Activated T-helper 2 cell treated with anti-CD3 and anti-CD28 coated beads, Interferon-gamma antibody, Interleukin-2, Interleukin-4, amounts not matched to agents 10 μg/mL and 5 μg/mL and 100 μg/mL, durations not matched to agents 14 hours and 24 hours and 36 hours (primary cell): ENCODE measurements around the gene SLC12A1. TPM values are rescaled to one million over a fixed set of nuclear protein-coding genes. Genes with fewer than 3 reads are reported as not detected.

Experiments used
- DNase-seq: peaks from one replicate; pipeline ENCODE4 v3.0.0; 2021; ENCODE audit warnings: low spot score
- H3K27ac Mint-ChIP-seq: one replicate; pipeline ENCODE4 v1.8.0; 2021; ENCODE audit warnings: mixed read lengths
- H3K27me3 Mint-ChIP-seq: one replicate; pipeline ENCODE4 v1.8.0; 2021; ENCODE audit warnings: low read depth, mixed read lengths
- H3K36me3 Mint-ChIP-seq: one replicate; pipeline ENCODE4 v1.8.0; 2021; ENCODE audit warnings: low read depth, mixed read lengths
- H3K4me1 Mint-ChIP-seq: one replicate; pipeline ENCODE4 v1.8.0; 2021; ENCODE audit warnings: low read depth, mixed read lengths
- H3K4me3 Mint-ChIP-seq: one replicate; pipeline ENCODE4 v1.8.0; 2021; ENCODE audit warnings: low read depth, mild to moderate bottlenecking, moderate library complexity, mixed read lengths
- H3K9me3 Mint-ChIP-seq: one replicate; pipeline ENCODE4 v1.8.0; 2021; ENCODE audit warnings: mixed read lengths
- intact Hi-C: fragments of 100-400 bp; cut with micrococcal nuclease; formaldehyde crosslinking; loops from one replicate; pipeline ENCODE4 v1.15.1; 2023
- total RNA-seq: library from RNA; stranded (reverse); gene quantifications from 2 replicates; pipeline ENCODE4 v1.2.3, GENCODE V29; 2022

The SLC12A1 gene
- total RNA-seq, 1 donor from 2014 or later = not detected

DNA sequence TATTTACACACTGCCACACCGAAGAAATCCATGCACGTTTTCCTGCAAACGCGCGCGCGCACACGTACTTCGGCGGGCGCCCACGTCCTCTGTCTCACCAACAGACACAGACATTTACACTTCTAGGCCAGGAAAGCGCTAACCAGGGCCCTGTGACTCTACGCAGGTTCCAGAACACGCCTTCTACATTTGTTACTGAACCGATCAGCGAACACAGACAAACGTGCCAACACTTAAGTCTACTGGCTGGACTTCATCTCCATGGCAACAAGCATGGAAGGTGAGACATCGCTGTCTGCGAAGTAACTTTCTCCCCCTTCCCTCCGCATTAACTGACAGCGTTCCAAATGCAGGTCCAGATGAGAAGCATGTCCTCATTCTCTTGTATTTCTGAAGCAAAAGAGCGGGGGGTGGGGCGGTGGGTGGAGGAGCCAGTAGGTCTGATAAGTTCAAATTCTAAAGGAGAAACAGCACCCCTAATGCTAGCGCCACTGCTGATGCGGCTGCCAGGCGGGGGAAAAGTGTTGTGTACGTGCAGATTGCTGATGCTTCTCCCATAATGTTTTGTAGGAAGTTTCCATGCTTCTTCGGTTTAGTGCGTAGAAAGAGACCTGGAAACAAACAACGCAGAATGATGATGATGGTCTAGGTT, 14.4 kb upstream of the SLC12A1 start, which contains the start of gene CTXN2:
Gene CTXN2 (plus strand): TSS at position 92 of the 652 bp plus-strand sequence. CDS start 9,636 bp downstream, outside the sequence.
- no peaks in the 10 kb centered on the region for H3K9me3 Mint-ChIP-seq
- peaks cover 32% of the 10 kb centered on the region for H3K27me3 Mint-ChIP-seq
- no peak within 1 kb of the TSS for H3K27ac Mint-ChIP-seq
- DNase-seq = no peak
- peak within 1 kb of the TSS; percentile 38 for H3K4me3 Mint-ChIP-seq
- intact Hi-C loops = no loop called here
- peaks cover 4% of the 10 kb centered on the region for H3K4me1 Mint-ChIP-seq
- H3K36me3 Mint-ChIP-seq = no peaks in the 10 kb centered on the region

DNA sequence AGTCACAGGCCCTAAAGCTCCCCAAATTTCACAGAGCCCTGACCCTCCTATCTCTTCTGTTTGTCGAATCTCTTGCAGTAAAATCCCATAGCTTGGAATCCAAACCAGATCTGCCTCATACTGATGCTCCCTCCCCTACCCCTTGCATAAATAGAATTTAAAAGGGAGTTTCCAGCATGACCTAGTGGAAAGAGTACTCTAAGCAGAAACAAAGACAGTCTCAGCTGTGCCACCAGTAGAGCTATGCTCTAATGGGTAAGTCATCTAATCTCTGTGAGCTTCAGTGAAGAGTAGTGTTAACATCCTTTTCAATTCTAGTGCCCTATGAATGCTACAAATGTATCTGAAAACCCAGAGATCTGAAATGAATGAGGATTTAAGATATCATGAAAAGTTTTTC, 4.0 kb upstream of the SLC12A1 start:
- intact Hi-C loops = no loop called here
- DNase-seq = no peak
- Mint-ChIP-seq H3K27ac (no peak overlapping the region), H3K4me1 (no peaks in the 10 kb centered on the region), H3K9me3 (no peaks in the 10 kb centered on the region), H3K4me3 (no peak overlapping the region), H3K27me3 (peaks cover 12% of the 10 kb centered on the region), H3K36me3 (no peaks in the 10 kb centered on the region)

DNA sequence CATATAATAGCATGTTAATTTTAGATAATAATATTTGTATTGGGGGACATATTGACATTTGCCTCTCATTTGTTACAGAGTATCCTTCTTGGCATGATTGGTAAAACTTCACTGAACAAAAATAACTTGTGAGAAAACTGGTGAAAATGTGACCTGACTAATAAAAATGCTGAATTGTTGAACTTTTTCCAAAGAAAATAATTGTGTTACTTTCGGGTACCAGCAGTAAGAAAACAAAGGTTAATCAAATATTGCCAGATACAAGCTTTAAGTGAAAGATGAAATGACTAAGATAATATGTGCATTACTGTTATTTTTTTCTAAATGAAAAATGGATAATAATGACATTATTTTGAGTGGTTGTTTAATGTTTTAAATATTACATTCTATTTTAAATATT, 15.2 kb downstream of the SLC12A1 start:
- DNase-seq = no peak
- Mint-ChIP-seq H3K4me3 (no peak overlapping the region), H3K4me1 (no peaks in the 10 kb centered on the region), H3K27me3 (peaks cover 6% of the 10 kb centered on the region), H3K27ac (no peak overlapping the region), H3K36me3 (no peaks in the 10 kb centered on the region), H3K9me3 (no peaks in the 10 kb centered on the region)
- intact Hi-C loops = no loop called here

DNA sequence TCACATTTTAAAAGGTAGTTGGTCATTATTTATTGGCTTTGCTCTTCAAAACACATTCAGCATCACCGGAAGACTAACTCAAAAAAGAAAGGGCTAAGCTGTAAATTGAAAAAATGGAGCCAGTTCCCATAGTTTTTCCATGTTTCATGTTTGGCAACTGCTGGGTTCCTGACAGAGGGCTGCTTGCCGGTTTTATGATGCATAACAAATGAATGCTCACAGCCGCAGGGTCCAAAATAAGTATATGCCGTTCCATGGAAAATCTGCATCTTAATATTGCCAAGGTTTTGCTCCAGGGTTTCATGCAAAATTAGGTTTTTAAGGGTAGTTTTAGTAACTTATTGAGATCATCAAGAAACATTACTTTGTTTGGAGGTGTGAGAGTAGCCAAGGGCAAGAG, 15.8 kb downstream of the SLC12A1 start:
- H3K36me3 Mint-ChIP-seq = no peaks in the 10 kb centered on the region
- H3K27ac Mint-ChIP-seq = no peak overlapping the region
- intact Hi-C loops = no loop called here

DNA sequence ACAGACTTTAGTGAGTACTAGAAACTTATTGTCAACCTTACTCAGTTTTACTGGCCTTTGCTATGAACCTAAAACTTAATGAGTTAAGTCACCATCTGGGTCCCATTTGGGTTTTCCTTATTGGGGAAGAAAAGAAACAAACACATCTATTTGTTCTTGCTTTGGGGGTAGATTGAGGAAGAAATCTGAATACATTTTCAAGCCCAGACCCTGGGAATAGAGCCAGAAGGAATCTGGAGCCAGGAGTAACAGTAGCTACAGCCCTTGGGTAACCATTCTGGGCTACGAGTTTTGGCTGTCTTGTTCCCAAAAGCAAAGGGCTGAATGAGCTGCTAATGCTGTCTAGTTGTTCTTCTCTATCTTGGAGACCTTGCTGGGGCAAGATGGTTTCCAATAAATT, 16.5 kb downstream of the SLC12A1 start:
- H3K9me3 Mint-ChIP-seq = no peaks in the 10 kb centered on the region
- intact Hi-C loops = no loop called here
- H3K4me3 Mint-ChIP-seq = no peak overlapping the region
- H3K27me3 Mint-ChIP-seq = peaks cover 6% of the 10 kb centered on the region
- no peak overlapping the region for H3K27ac Mint-ChIP-seq
- H3K4me1 Mint-ChIP-seq = no peaks in the 10 kb centered on the region
- no peak for DNase-seq
- H3K36me3 Mint-ChIP-seq = no peaks in the 10 kb centered on the region

More for the DNA sequence above, 15.8 kb downstream of the SLC12A1 start:
- H3K4me1 Mint-ChIP-seq = no peaks in the 10 kb centered on the region
- no peaks in the 10 kb centered on the region for H3K9me3 Mint-ChIP-seq
- DNase-seq = no peak
- H3K27me3 Mint-ChIP-seq = peaks cover 6% of the 10 kb centered on the region
- H3K4me3 Mint-ChIP-seq = no peak overlapping the region

DNA sequence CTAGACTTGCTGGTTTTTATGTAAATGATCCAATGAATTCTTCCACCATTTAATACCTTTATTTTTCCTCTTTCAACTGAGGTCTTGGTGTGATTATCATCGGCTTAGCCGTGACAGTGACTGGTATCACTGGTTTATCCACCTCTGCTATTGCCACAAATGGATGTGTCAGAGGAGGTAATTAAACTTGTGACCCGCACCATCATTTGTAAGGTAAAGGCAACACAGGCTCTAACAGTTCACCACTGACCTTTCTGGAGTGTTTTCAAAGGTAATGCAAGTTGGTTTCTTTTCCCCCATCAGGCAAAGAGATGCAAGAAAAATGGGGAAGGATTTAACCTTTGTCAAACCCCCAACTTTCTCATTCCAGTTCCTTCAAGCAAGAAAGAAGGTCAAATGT, 19.7 kb downstream of the SLC12A1 start:
- intact Hi-C loops = no loop called here
- Mint-ChIP-seq H3K27ac (no peak overlapping the region), H3K4me1 (no peaks in the 10 kb centered on the region), H3K9me3 (no peaks in the 10 kb centered on the region), H3K36me3 (no peaks in the 10 kb centered on the region), H3K27me3 (peaks cover 4% of the 10 kb centered on the region), H3K4me3 (no peak overlapping the region)
- no peak for DNase-seq

DNA sequence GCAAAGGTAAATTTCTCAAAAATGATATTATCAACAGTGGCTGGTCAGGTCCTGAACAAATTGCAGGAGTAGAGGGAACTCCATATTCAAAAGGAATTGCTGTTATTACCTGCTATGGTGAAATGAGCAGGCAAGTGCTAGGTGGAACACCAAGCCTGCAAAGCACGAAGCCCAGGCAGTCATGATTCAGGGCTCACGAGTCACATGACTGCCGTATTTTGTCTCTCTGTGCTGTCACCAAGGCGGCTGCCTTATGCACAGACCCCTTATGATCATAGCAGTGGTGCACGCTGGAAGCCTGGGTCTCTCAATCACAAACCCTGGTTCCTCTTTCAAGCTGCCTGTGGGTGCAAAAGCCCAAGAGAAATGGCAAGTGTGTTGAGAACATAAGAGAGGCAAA, 24.4 kb downstream of the SLC12A1 start:
- peaks cover 1% of the 10 kb centered on the region for H3K27me3 Mint-ChIP-seq
- DNase-seq = no peak
- no peak overlapping the region for H3K27ac Mint-ChIP-seq
- H3K4me1 Mint-ChIP-seq = no peaks in the 10 kb centered on the region
- no peaks in the 10 kb centered on the region for H3K9me3 Mint-ChIP-seq
- H3K36me3 Mint-ChIP-seq = no peaks in the 10 kb centered on the region
- intact Hi-C loops = no loop called here
- H3K4me3 Mint-ChIP-seq = no peak overlapping the region

DNA sequence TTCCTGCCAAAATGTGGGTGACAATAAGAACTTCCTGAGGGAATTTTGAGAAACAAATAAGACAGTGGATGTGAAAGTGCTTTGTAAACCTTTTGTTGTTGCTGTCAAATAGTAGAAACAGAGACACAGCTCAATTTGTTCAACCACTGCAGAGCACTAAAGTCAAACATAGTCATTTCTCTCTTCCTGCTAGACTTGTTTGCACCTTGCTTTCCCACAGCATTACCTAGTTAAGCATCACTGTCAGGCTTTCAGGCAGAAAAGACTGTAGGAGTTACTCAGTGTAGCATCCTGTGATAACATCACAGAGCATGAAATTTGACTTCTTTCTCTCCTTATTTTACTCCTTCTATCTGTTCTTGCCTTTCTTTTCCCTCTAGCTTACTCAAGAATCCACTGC, 27.1 kb downstream of the SLC12A1 start:
- peaks cover 1% of the 10 kb centered on the region for H3K27me3 Mint-ChIP-seq
- no peaks in the 10 kb centered on the region for H3K9me3 Mint-ChIP-seq
- intact Hi-C loops = no loop called here
- no peak overlapping the region for H3K27ac Mint-ChIP-seq
- no peaks in the 10 kb centered on the region for H3K36me3 Mint-ChIP-seq
- DNase-seq = no peak
- H3K4me3 Mint-ChIP-seq = no peak overlapping the region
- H3K4me1 Mint-ChIP-seq = no peaks in the 10 kb centered on the region

DNA sequence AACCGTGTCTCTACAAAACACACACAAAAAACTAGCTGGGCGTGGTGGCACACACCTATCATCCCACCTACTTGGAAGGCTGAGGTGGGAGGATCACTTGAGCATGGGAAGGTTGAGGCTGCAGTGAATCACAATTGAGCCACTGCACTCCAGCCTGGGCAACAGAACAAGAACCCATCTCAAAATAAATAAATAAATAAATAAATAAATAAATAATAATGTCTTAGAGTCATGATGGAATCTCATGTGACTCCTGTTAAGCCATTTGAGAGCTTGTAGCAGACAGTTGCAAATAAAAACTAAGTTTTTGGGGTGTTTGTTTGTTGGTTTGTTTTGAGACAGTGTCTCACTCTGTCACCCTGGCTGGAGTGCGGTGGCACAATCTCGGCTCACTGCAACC, 33.2 kb downstream of the SLC12A1 start:
- no peak overlapping the region for H3K4me3 Mint-ChIP-seq
- no peaks in the 10 kb centered on the region for H3K36me3 Mint-ChIP-seq
- H3K27me3 Mint-ChIP-seq = peaks cover 1% of the 10 kb centered on the region
- intact Hi-C loops = no loop called here
- H3K9me3 Mint-ChIP-seq = no peaks in the 10 kb centered on the region
- DNase-seq = no peak
- H3K4me1 Mint-ChIP-seq = no peaks in the 10 kb centered on the region
- no peak overlapping the region for H3K27ac Mint-ChIP-seq

DNA sequence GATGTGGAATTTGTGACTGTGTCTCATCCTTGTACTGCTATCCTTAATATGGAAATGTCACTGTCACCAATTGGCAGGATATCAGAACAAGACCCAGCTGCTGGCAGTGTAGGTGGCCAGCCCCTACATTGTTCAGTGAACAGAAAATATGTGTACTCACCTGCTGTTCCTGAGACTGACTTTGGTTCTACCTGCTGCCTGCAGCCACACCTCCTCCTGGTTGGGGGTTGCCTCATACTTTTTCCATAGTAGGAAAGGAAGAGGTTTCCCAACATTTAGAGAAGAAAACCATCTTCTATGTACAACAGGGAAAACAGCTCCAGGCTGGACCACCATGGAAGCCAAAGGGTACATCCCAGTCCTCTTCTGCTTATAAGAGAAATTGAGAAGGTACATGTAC, 35.9 kb downstream of the SLC12A1 start:
- no peaks in the 10 kb centered on the region for H3K4me1 Mint-ChIP-seq
- intact Hi-C loops = no loop called here
- H3K27me3 Mint-ChIP-seq = no peaks in the 10 kb centered on the region
- no peaks in the 10 kb centered on the region for H3K9me3 Mint-ChIP-seq
- no peak overlapping the region for H3K27ac Mint-ChIP-seq
- DNase-seq = no peak
- H3K4me3 Mint-ChIP-seq = no peak overlapping the region
- no peaks in the 10 kb centered on the region for H3K36me3 Mint-ChIP-seq

DNA sequence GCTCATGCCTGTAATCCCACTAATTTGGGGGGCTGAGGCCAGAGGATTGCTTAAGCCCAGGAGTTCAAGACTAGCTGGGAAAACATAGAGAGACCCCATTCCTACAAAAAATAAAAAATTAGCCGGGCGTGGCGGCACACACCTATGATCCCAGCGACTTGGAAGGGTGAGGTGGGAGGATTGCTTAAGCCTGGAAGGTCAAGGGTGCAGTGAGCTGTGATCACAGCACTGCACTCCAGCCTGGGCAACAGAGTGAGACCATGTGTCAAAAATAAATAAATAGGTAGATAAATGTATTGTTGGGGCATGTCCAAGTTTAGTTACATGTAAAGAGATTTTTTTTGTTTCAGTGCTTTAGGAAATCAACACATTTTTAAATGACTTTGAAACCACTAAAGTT, 36.4 kb downstream of the SLC12A1 start:
- Mint-ChIP-seq H3K27ac (no peak overlapping the region), H3K4me3 (no peak overlapping the region), H3K27me3 (no peaks in the 10 kb centered on the region), H3K4me1 (no peaks in the 10 kb centered on the region), H3K9me3 (no peaks in the 10 kb centered on the region), H3K36me3 (no peaks in the 10 kb centered on the region)
- intact Hi-C loops = no loop called here
- DNase-seq = no peak

DNA sequence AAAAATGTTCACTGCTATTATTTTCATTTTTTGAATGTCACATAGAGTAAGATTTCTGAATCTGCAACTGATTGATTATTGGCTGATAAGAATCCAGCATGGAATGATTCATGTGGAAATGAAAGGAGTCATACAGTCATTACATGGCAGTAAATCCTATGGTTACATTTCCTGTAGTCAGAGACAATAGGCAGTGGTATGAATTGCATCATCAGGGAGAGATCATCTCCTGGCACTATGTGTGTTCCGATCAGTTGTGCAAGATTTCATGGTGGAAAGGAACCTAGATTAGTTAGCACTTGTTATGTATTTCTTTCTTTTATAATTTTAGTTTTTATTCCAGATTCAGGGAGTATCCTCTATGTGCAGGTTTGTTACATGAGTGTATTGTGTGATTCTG, 38.8 kb downstream of the SLC12A1 start:
- H3K36me3 Mint-ChIP-seq = no peaks in the 10 kb centered on the region
- H3K27ac Mint-ChIP-seq = no peak overlapping the region
- no peaks in the 10 kb centered on the region for H3K9me3 Mint-ChIP-seq
- DNase-seq = no peak
- intact Hi-C loops = no loop called here
- H3K4me3 Mint-ChIP-seq = no peak overlapping the region
- H3K4me1 Mint-ChIP-seq = no peaks in the 10 kb centered on the region
- H3K27me3 Mint-ChIP-seq = no peaks in the 10 kb centered on the region

DNA sequence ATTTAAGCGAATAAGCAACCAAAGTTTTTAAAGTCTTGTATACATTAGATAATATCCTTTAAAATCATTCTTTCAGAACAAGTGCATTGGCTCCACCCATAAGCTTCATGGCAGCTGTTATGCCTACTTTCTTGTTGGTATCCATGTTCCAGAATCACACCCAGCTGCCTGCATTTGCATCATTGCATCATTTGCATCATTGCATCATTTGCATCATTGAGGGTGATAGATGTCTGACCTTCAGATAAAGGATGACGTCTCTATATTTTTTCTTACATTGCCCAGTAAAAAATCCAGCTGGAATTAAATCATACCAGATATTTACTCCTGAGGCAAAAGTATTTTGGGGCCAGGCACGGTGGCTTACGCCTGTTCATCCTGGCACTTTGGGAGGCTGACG, 42.3 kb downstream of the SLC12A1 start:
- intact Hi-C loops = no loop called here
- DNase-seq = no peak
- H3K36me3 Mint-ChIP-seq = no peaks in the 10 kb centered on the region
- H3K9me3 Mint-ChIP-seq = no peaks in the 10 kb centered on the region
- H3K4me1 Mint-ChIP-seq = no peaks in the 10 kb centered on the region
- H3K27me3 Mint-ChIP-seq = no peaks in the 10 kb centered on the region
- H3K27ac Mint-ChIP-seq = no peak overlapping the region
- H3K4me3 Mint-ChIP-seq = no peak overlapping the region

DNA sequence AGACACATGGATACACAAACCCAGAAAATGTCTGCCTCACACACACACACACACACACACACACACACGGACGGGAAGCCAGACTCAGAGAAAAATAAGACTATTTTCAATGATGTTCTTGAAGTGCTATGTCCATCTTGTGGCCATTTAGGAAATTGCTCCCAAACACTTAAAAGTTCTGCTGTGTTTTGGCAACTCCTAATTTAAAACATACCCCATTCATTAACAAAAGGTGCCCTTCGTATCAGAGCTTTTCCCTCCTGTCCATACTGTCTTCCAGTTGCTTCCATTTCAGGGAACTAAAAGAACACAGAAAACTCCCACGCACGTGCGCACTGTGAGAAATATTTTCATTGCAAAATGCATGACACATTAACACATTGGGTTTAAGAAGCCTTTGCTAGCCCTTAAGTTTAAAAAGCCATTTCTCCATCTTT, 44.6 kb downstream of the SLC12A1 start:
- Mint-ChIP-seq H3K27ac (no peak overlapping the region), H3K27me3 (no peaks in the 10 kb centered on the region), H3K4me1 (no peaks in the 10 kb centered on the region), H3K9me3 (no peaks in the 10 kb centered on the region), H3K4me3 (no peak overlapping the region), H3K36me3 (no peaks in the 10 kb centered on the region)
- intact Hi-C loops = loop anchor here (10.0 kb wide), 1 partner anchor 136 kb away; no protein-coding TSS in a partner anchor
- DNase-seq = no peak
